ENCODE results near the gene REM1.

The REM1 gene

DNA sequence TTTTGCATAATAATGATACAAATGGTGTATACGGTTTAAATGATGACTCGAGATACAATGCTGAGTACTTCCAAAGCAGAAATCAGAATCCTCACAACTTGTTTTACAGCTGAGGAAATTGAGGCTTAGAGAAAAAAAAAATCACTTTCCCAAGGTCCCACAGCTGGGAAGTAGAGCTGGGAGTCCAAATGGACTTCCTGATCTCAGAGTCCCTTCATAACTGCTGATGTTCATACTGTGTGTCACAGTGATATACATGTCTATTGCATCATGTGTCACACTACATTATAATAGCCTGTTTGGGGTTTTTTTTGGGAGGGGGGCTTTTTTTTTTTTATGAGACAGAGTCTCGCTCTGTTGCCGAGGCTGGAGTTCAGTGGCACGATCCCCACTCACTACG lies 47.6 kb downstream of the REM1 start:
- no peak overlapping the region for H3K4me3 ChIP-seq (ENCODE audit: low read length)
- no peaks in the 10 kb centered on the region for H3F3A ChIP-seq (ENCODE audit: control insufficient read depth, insufficient read depth)
- no peaks in the 10 kb centered on the region for H3K9me2 ChIP-seq (replicated peaks; ENCODE audit: control insufficient read depth, low read length)
- no peaks in the 10 kb centered on the region for H3K9me3 ChIP-seq (ENCODE audit: control insufficient read depth, insufficient read depth, low read length)
- no peaks in the 10 kb centered on the region for H3K27me3 ChIP-seq (ENCODE audit: control insufficient read depth, low read length)
- no peak for TF ChIP-seq EZH2phosphoT487 (IDR thresholded peaks at IDR 0.05; ENCODE audit: borderline replicate concordance, low read length)
- H3K79me2 ChIP-seq (ENCODE audit: control insufficient read depth, low read length) = peaks cover 77% of the 10 kb centered on the region
- no peak overlapping the region for H3K4me2 ChIP-seq (ENCODE audit: low read length)
- peaks cover 50% of the 10 kb centered on the region for H3K36me3 ChIP-seq (ENCODE audit: control insufficient read depth, low read length)
- no peak overlapping the region for H3K27ac ChIP-seq (ENCODE audit: low read depth, low read length)
- no peaks in the 10 kb centered on the region for H4K20me1 ChIP-seq (ENCODE audit: control insufficient read depth, insufficient read depth, low read depth, low read length)
- no peaks in the 10 kb centered on the region for H3K4me1 ChIP-seq (ENCODE audit: control insufficient read depth, low read length)

DNA sequence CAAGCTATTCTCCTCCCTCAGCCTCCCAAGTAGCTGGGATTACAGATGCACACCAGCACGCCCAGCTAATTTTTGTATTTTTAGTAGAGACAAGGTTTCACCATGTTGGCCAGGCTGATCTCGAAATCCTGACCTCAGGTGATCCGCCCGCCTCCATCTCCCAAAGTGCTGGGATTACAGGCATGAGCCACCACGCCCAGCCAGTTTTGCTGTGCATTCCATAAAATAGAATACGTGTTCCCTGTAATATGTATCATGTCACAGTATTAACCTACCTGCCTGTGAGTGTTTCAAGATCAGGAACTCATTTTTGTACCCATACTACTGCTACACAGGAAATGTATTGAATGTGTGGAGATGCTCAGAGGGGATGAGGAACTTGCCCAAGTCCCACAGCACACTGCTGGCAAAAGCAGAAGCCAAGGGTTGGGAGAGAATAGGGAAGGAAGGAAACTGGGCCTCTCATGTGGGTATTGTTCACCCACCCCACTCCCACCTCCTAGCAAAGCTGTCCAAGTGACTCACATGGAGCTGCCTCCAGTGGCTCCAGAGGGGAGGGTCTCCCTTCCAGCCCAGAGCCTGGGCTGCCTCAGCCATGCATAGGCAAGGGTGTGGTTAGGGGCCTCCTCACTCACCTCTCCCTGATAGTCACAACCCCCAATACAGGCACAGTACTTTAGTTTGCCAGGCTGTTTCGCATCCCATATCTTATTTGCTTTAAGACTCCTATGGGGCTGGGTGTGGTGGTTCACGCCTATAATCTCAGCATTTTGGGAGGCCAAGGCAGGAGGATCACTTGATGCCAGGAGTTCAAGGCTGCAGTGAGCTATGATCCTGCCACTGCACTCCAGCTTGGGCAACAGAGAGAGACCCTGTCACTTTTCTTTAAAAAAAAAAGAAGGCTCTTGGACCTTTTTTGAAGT lies 48.5 kb downstream of the REM1 start:
- Histone ChIP-seq H3F3A (ENCODE audit: control insufficient read depth, insufficient read depth) (no peaks in the 10 kb centered on the region), H3K27ac (ENCODE audit: low read depth, low read length) (no peak overlapping the region), H3K79me2 (ENCODE audit: control insufficient read depth, low read length) (peaks cover 69% of the 10 kb centered on the region), H4K20me1 (ENCODE audit: control insufficient read depth, insufficient read depth, low read depth, low read length) (no peaks in the 10 kb centered on the region), H3K27me3 (ENCODE audit: control insufficient read depth, low read length) (no peaks in the 10 kb centered on the region), H3K9me3 (ENCODE audit: control insufficient read depth, insufficient read depth, low read length) (no peaks in the 10 kb centered on the region), H3K4me3 (ENCODE audit: low read length) (no peak overlapping the region), H3K36me3 (ENCODE audit: control insufficient read depth, low read length) (peaks cover 58% of the 10 kb centered on the region), H3K9me2 (replicated peaks; ENCODE audit: control insufficient read depth, low read length) (no peaks in the 10 kb centered on the region), H3K4me2 (ENCODE audit: low read length) (no peak overlapping the region), H3K4me1 (ENCODE audit: control insufficient read depth, low read length) (no peaks in the 10 kb centered on the region)
- TF ChIP-seq CTCF (IDR thresholded peaks at IDR 0.05; ENCODE audit: low read depth, low read length, poor library complexity, severe bottlenecking) (no peak), EZH2phosphoT487 (IDR thresholded peaks at IDR 0.05; ENCODE audit: borderline replicate concordance, low read length) (no peak)

- Histone ChIP-seq H3F3A (ENCODE audit: control insufficient read depth, insufficient read depth) (no peaks in the 10 kb centered on the region), H3K4me3 (ENCODE audit: low read length) (no peak overlapping the region), H3K9me2 (replicated peaks; ENCODE audit: control insufficient read depth, low read length) (no peaks in the 10 kb centered on the region), H3K79me2 (ENCODE audit: control insufficient read depth, low read length) (peaks cover 37% of the 10 kb centered on the region), H3K27ac (ENCODE audit: low read depth, low read length) (no peak overlapping the region), H3K27me3 (ENCODE audit: control insufficient read depth, low read length) (no peaks in the 10 kb centered on the region), H3K36me3 (ENCODE audit: control insufficient read depth, low read length) (peaks cover 59% of the 10 kb centered on the region), H4K20me1 (ENCODE audit: control insufficient read depth, insufficient read depth, low read depth, low read length) (no peaks in the 10 kb centered on the region), H3K9me3 (ENCODE audit: control insufficient read depth, insufficient read depth, low read length) (no peaks in the 10 kb centered on the region), H3K4me2 (ENCODE audit: low read length) (no peak overlapping the region), H3K4me1 (ENCODE audit: control insufficient read depth, low read length) (no peaks in the 10 kb centered on the region)
- TF ChIP-seq EZH2phosphoT487 (IDR thresholded peaks at IDR 0.05; ENCODE audit: borderline replicate concordance, low read length) = no peak
- TF ChIP-seq CTCF (IDR thresholded peaks at IDR 0.05; ENCODE audit: low read depth, low read length, poor library complexity, severe bottlenecking) = no peak
Measured at GRCh38 chr20:31527266-31527665, 52.2 kb downstream of the REM1 start.

All from DOHH2 (cell line).